Neural cell (in vitro differentiated cells): ENCODE results near the gene PCSK7. TPM values are rescaled to one million over a fixed set of nuclear protein-coding genes. Genes with fewer than 3 reads are reported as not detected.
"Not testable (repeated sequence)": the region's sequence is repeated elsewhere in the genome, so short reads cannot be mapped to it uniquely, and the experiment has no call there.

Source experiments
- H2AFZ ChIP-seq: fragments of 200-600, 300-800 bp; sonication (generic), shearing (Covaris generic); 2 replicates; pipeline ENCODE4 v1.6.0; 2014; ENCODE audit warnings: low read depth, mild to moderate bottlenecking, antibody characterized with exemption, low read length, moderate library complexity
- H3F3A ChIP-seq: fragments of 200-600 bp; shearing (Covaris generic); 2 replicates; pipeline ENCODE4 v1.6.1; 2016; ENCODE audit warnings: mild to moderate bottlenecking, moderate library complexity, mixed read lengths, antibody characterized with exemption, low read length; ENCODE audit not compliant: insufficient read depth, poor library complexity, severe bottlenecking
- H3K27ac ChIP-seq: fragments of 200-600, 300-800 bp; sonication (generic), shearing (Covaris generic); 2 replicates; pipeline ENCODE4 v1.5.1; 2014; ENCODE audit warnings: mild to moderate bottlenecking, low read length, moderate library complexity
- H3K27me3 ChIP-seq: fragments of 300-800, 200-600 bp; sonication (generic), shearing (Covaris generic); 2 replicates; pipeline ENCODE4 v1.6.0; 2014; ENCODE audit warnings: mild to moderate bottlenecking, low read depth, low read length, moderate library complexity; ENCODE audit not compliant: insufficient read depth
- H3K36me3 ChIP-seq: fragments of 300-800, 200-600 bp; sonication (generic), shearing (Covaris generic); 2 replicates; pipeline ENCODE4 v1.5.1; 2014; ENCODE audit warnings: mild to moderate bottlenecking, antibody characterized with exemption, low read length, moderate library complexity; ENCODE audit not compliant: insufficient read depth
- H3K4me2 ChIP-seq: fragments of 300-800, 200-600 bp; sonication (generic), shearing (Covaris generic); 2 replicates; pipeline ENCODE4 v1.6.0; 2014; ENCODE audit warnings: mild to moderate bottlenecking, low read length
- H3K4me3 ChIP-seq: fragments of 300-800, 200-600 bp; sonication (generic), shearing (Covaris generic); 2 replicates; pipeline ENCODE4 v1.5.1; 2014; ENCODE audit warnings: mild to moderate bottlenecking, low read length, moderate library complexity
- H3K79me2 ChIP-seq: fragments of 200-600 bp; shearing (Covaris generic); replicated peaks from 2 replicates; pipeline ENCODE4 v1.6.0; 2014; ENCODE audit warnings: mild to moderate bottlenecking, low read length, moderate library complexity; ENCODE audit not compliant: insufficient read depth
- H3K9ac ChIP-seq: fragments of 300-800, 200-600 bp; sonication (generic), shearing (Covaris generic); 2 replicates; pipeline ENCODE4 v1.6.1; 2016; ENCODE audit warnings: mild to moderate bottlenecking, low read length, mixed read lengths
- H3K9me2 ChIP-seq: fragments of 200-600 bp; shearing (Covaris generic); 2 replicates; pipeline ENCODE4 v1.6.1; 2016; ENCODE audit warnings: mild to moderate bottlenecking, low read length, mixed read lengths; ENCODE audit not compliant: insufficient read depth
- H3K9me3 ChIP-seq: fragments of 200-600, 300-800 bp; sonication (generic), shearing (Covaris generic); 2 replicates; pipeline ENCODE4 v1.6.1; 2016; ENCODE audit warnings: mild to moderate bottlenecking, mixed run types, low read length, moderate library complexity, mixed read lengths
- H4K20me1 ChIP-seq: fragments of 200-600 bp; shearing (Covaris generic); 2 replicates; pipeline ENCODE4 v1.6.1; 2016; ENCODE audit warnings: mild to moderate bottlenecking, mixed run types; ENCODE audit not compliant: insufficient read depth
- CTCF ChIP-seq: fragments of 450-650 bp; IDR thresholded peaks from 2 replicates; pipeline ENCODE4 v1.5.1; 2014; ENCODE audit warnings: antibody characterized with exemption, mild to moderate bottlenecking, moderate library complexity; ENCODE audit not compliant: poor library complexity, severe bottlenecking
- EP300 ChIP-seq: fragments of 450-650 bp; conservative IDR thresholded peaks from 2 replicates; pipeline ENCODE4 v1.6.1; 2014; ENCODE audit warnings: antibody characterized with exemption, mild to moderate bottlenecking, moderate library complexity; ENCODE audit not compliant: poor library complexity, severe bottlenecking
- EZH2 ChIP-seq: fragments of 200-600, 300-800 bp; shearing (Covaris generic), sonication (generic); IDR thresholded peaks from 2 replicates; pipeline ENCODE4 v1.6.1; 2014; ENCODE audit warnings: antibody characterized with exemption, low read length, borderline replicate concordance, mild to moderate bottlenecking; ENCODE audit not compliant: insufficient read depth, poor library complexity, severe bottlenecking
- MXI1 ChIP-seq: fragments of 450-650 bp; conservative IDR thresholded peaks from 2 replicates; pipeline ENCODE4 v1.6.1; 2014; ENCODE audit warnings: antibody characterized with exemption, mild to moderate bottlenecking; ENCODE audit not compliant: poor library complexity, severe bottlenecking
- POLR2AphosphoS5 ChIP-seq: IDR thresholded peaks from 2 replicates; pipeline ENCODE4 v1.6.1; 2012
- RAD21 ChIP-seq: fragments of 450-650 bp; conservative IDR thresholded peaks from 2 replicates; pipeline ENCODE4 v1.6.1; 2014; ENCODE audit warnings: antibody characterized with exemption, mild to moderate bottlenecking, moderate library complexity
- REST ChIP-seq: IDR thresholded peaks from 2 replicates; pipeline ENCODE4 v1.6.1; 2012; ENCODE audit warnings: borderline replicate concordance
- SMC3 ChIP-seq: fragments of 450-650 bp; conservative IDR thresholded peaks from 2 replicates; pipeline ENCODE4 v1.6.1; 2014; ENCODE audit warnings: antibody characterized with exemption, mild to moderate bottlenecking, moderate library complexity; ENCODE audit not compliant: poor library complexity
- TAF1 ChIP-seq: IDR thresholded peaks from 2 replicates; pipeline ENCODE4 v1.6.1; 2012; ENCODE audit warnings: low read depth
- polyA plus RNA-seq: library from polyadenylated mRNA; depleted of rRNA; stranded (reverse); fragments of >200 nt; gene quantifications from 2 replicates; pipeline ENCODE4 v1.2.3, GENCODE V29; 2014

Gene PCSK7
- polyA plus RNA-seq, 1 donor from 2014 or later: 44.4 TPM

- Histone ChIP-seq H3K4me2 (no peak overlapping the region), H4K20me1 (no peaks in the 10 kb centered on the region), H3K9ac (no peak overlapping the region), H3K4me3 (no peak overlapping the region), H3K36me3 (no peaks in the 10 kb centered on the region), H3K27ac (no peak overlapping the region), H3K9me2 (no peaks in the 10 kb centered on the region), H3F3A (no peaks in the 10 kb centered on the region), H3K79me2 (no peaks in the 10 kb centered on the region), H3K9me3 (no peaks in the 10 kb centered on the region), H3K27me3 (no peaks in the 10 kb centered on the region), H2AFZ (no peak overlapping the region)
- TF ChIP-seq MXI1 (no peak), POLR2AphosphoS5 (no peak), EP300 (no peak), RAD21 (no peak), CTCF (no peak), TAF1 (no peak)
These were observed 46.0 kb downstream of the PCSK7 start for GRCh38 chr11:117185736-117186430.

- H3K9me2 ChIP-seq: no peaks in the 10 kb centered on the region
- no peaks in the 10 kb centered on the region for H3K27me3 ChIP-seq
- H3K4me2 ChIP-seq: no peak overlapping the region
- H3F3A ChIP-seq: no peaks in the 10 kb centered on the region
- no peak overlapping the region for H3K4me3 ChIP-seq
- H3K36me3 ChIP-seq: no peaks in the 10 kb centered on the region
- no peak overlapping the region for H2AFZ ChIP-seq
- H3K79me2 ChIP-seq: no peaks in the 10 kb centered on the region
- H4K20me1 ChIP-seq: no peaks in the 10 kb centered on the region
- H3K9ac ChIP-seq: no peak overlapping the region
- TF ChIP-seq EZH2 (no peak), POLR2AphosphoS5 (no peak), REST (no peak), CTCF (no peak), EP300 (no peak), TAF1 (no peak), SMC3 (no peak), MXI1 (no peak), RAD21 (no peak)
- H3K9me3 ChIP-seq: no peaks in the 10 kb centered on the region
- H3K27ac ChIP-seq: no peak overlapping the region
These were observed 48.0 kb downstream of the PCSK7 start for GRCh38 chr11:117183724-117184349.

GRCh38 chr11:117183178-117183577 is 48.7 kb downstream of the PCSK7 start:
- H3K27ac ChIP-seq, H3K9ac ChIP-seq, H3K79me2 ChIP-seq, H3K9me3 ChIP-seq, H3K36me3 ChIP-seq, H3K9me2 ChIP-seq, H3K27me3 ChIP-seq, H4K20me1 ChIP-seq, H2AFZ ChIP-seq, H3K4me2 ChIP-seq, H3F3A ChIP-seq, H3K4me3 ChIP-seq: not testable (repeated sequence)
